Right lobe of liver (tissue), 4 donors: ENCODE results near the gene GABRR1.

Experiments
- CTCF ChIP-seq, 4 donors: fragments of 200-600 bp in 3 of 4; fragments of 450-650 bp in 1 of 4; IDR thresholded peaks; one replicate each; pipeline versions ENCODE4 v1.5.1 to v1.8.0; 2016 to 2022; ENCODE audit warnings: antibody characterized with exemption in 4 of 4, mild to moderate bottlenecking in 2 of 4
- POLR2A ChIP-seq: fragments of 450-650 bp; IDR thresholded peaks from one replicate; pipeline ENCODE4 v1.6.1; 2017; ENCODE audit warnings: antibody characterized with exemption, mild to moderate bottlenecking
- donor health status: DM: no; HTN: no; CAD: no.
- donor health status: DM: no; HTN: no; CAD: no.
- donor health status: DM: no; HTN: yes; CAD: no.

GRCh38 chr6:89217299-89217910, at the start of gene GABRR1:
- TF ChIP-seq CTCF (IDR thresholded peaks at IDR 0.05) (no peak), POLR2A (no peak)
